GM23338 (cell line): ENCODE results near the gene MAP3K15. TPM values are rescaled to one million over a fixed set of nuclear protein-coding genes. Genes with fewer than 3 reads are reported as not detected.

Source experiments
- ATAC-seq: fragments of 200-7000 bp; cut with Tn5 transposase; 3 replicates; pipeline ENCODE4 v1.9.1; 2020
- DNase-seq: peaks from one replicate; pipeline ENCODE4 v3.0.0-alpha.2; 2015; ENCODE audit warnings: low spot score
- H2AFZ ChIP-seq: fragments of 200-600 bp; sonication (generic); 2 replicates; pipeline ENCODE4 v1.8.0; 2016; ENCODE audit warnings: antibody characterized with exemption, mild to moderate bottlenecking, moderate library complexity
- H3F3A ChIP-seq: fragments of 200-600 bp; sonication (generic); replicated peaks from 2 replicates; pipeline ENCODE4 v1.8.0; 2017; ENCODE audit warnings: antibody characterized with exemption, mixed run types, low read depth
- H3K27ac ChIP-seq: fragments of 200-600 bp; sonication (generic); 2 replicates; pipeline ENCODE4 v1.6.1; 2016; ENCODE audit warnings: low read depth
- H3K27me3 ChIP-seq: fragments of 200-600 bp; sonication (generic); 2 replicates; pipeline ENCODE4 v1.8.0; 2016; ENCODE audit warnings: mild to moderate bottlenecking, mixed run types, moderate library complexity; ENCODE audit not compliant: insufficient read depth
- H3K36me3 ChIP-seq: fragments of 200-600 bp; sonication (generic); 2 replicates; pipeline ENCODE4 v1.8.0; 2016; ENCODE audit warnings: mild to moderate bottlenecking; ENCODE audit not compliant: insufficient read depth
- H3K4me1 ChIP-seq: fragments of 200-600 bp; sonication (generic); 2 replicates; pipeline ENCODE4 v1.8.0; 2016; ENCODE audit warnings: mild to moderate bottlenecking, moderate library complexity; ENCODE audit not compliant: insufficient read depth
- H3K4me2 ChIP-seq: fragments of 200-600 bp; sonication (generic); 2 replicates; pipeline ENCODE4 v1.7.1; 2017; ENCODE audit warnings: mixed run types
- H3K4me3 ChIP-seq: fragments of 200-600 bp; sonication (generic); 2 replicates; pipeline ENCODE4 v1.6.1; 2016; ENCODE audit warnings: mixed run types
- H3K79me2 ChIP-seq: fragments of 200-600 bp; sonication (generic); replicated peaks from 2 replicates; pipeline ENCODE4 v1.8.0; 2017; ENCODE audit warnings: mild to moderate bottlenecking; ENCODE audit not compliant: insufficient read depth
- H3K9me2 ChIP-seq: fragments of 200-600 bp; sonication (generic); 2 replicates; pipeline ENCODE4 v1.8.0; 2017; ENCODE audit not compliant: insufficient read depth
- H4K20me1 ChIP-seq: fragments of 200-600 bp; sonication (generic); replicated peaks from 2 replicates; pipeline ENCODE4 v1.8.0; 2017; ENCODE audit warnings: mild to moderate bottlenecking; ENCODE audit not compliant: insufficient read depth
- H3K27ac Mint-ChIP-seq: 2 replicates; pipeline ENCODE4 v1.8.0; 2020; ENCODE audit warnings: inconsistent platforms, mild to moderate bottlenecking, moderate library complexity, mixed read lengths
- H3K27me3 Mint-ChIP-seq: 3 replicates; pipeline ENCODE4 v1.8.0; 2022; ENCODE audit warnings: low read depth, mild to moderate bottlenecking, moderate library complexity, mixed read lengths, inconsistent platforms; ENCODE audit not compliant: insufficient read depth, poor library complexity
- H3K36me3 Mint-ChIP-seq: 3 replicates; pipeline ENCODE4 v1.8.0; 2021; ENCODE audit warnings: low read depth, mild to moderate bottlenecking, inconsistent platforms, moderate library complexity, mixed read lengths
- H3K4me1 Mint-ChIP-seq: 3 replicates; pipeline ENCODE4 v1.8.0; 2020; ENCODE audit warnings: mild to moderate bottlenecking, inconsistent platforms, mixed read lengths
- H3K4me3 Mint-ChIP-seq: 3 replicates; pipeline ENCODE4 v1.8.0; 2021; ENCODE audit warnings: moderate library complexity, mild to moderate bottlenecking, inconsistent platforms, mixed read lengths
- H3K9me3 Mint-ChIP-seq: 3 replicates; pipeline ENCODE4 v1.8.0; 2020; ENCODE audit warnings: moderate library complexity, mild to moderate bottlenecking, inconsistent platforms, mixed read lengths
- CREB1 ChIP-seq: fragments of 250-450 bp; sonication (Bioruptor Pico); IDR thresholded peaks from 2 replicates; pipeline ENCODE4 v1.5.0; 2020; ENCODE audit warnings: low read depth, mild to moderate bottlenecking, moderate library complexity
- EZH2 ChIP-seq: fragments of 200-600 bp; sonication (generic); IDR thresholded peaks from one replicate; pipeline ENCODE4 v1.8.0; 2017; ENCODE audit warnings: antibody characterized with exemption, mild to moderate bottlenecking, low read depth; ENCODE audit not compliant: unreplicated experiment
- EZH2phosphoT487 ChIP-seq: fragments of 200-600 bp; sonication (generic); IDR thresholded peaks from one replicate; pipeline ENCODE4 v1.8.1; 2018; ENCODE audit warnings: antibody characterized with exemption; ENCODE audit not compliant: unreplicated experiment
- JUNB ChIP-seq: IDR thresholded peaks from one replicate; pipeline ENCODE4 v1.6.1; 2016; ENCODE audit warnings: antibody characterized with exemption; ENCODE audit not compliant: unreplicated experiment
- NANOG ChIP-seq: IDR thresholded peaks from 2 replicates; pipeline ENCODE4 v1.6.1; 2016; ENCODE audit warnings: antibody characterized with exemption, borderline replicate concordance
- POLR2AphosphoS5 ChIP-seq: IDR thresholded peaks from 2 replicates; pipeline ENCODE4 v1.6.1; 2016; ENCODE audit warnings: antibody characterized with exemption, low read depth
- STAT1 ChIP-seq: IDR thresholded peaks from one replicate; pipeline ENCODE4 v1.6.1; 2016; ENCODE audit warnings: antibody characterized with exemption; ENCODE audit not compliant: unreplicated experiment
- ZNF114 ChIP-seq: fragments of 250-450 bp; sonication (Bioruptor Pico); IDR thresholded peaks from 2 replicates; pipeline ENCODE4 v1.5.0; 2020; ENCODE audit warnings: mild to moderate bottlenecking, moderate library complexity
- polyA plus RNA-seq: library from polyadenylated mRNA; unstranded; fragments of >200 nt; fragmentation: Nextera tagmentation; extraction: Ambion mirVana; gene quantifications from 2 replicates; pipeline ENCODE4 v1.2.1, GENCODE V29; 2016
- total RNA-seq: library from RNA; depleted of rRNA; stranded (reverse); fragments of >200 nt; shearing (Covaris generic); gene quantifications from 2 replicates; pipeline ENCODE4 v1.2.3, GENCODE V29; 2014
- TF ChIP-seq, protein P1 (sequence below): IDR thresholded peaks from one replicate; pipeline ENCODE4 v1.6.1; 2018; ENCODE audit warnings: antibody characterized with exemption; ENCODE audit not compliant: unreplicated experiment
- TF ChIP-seq, protein P2 (sequence below), 2 experiments: fragments of 200-600 bp in 1 of 2; sonication (generic) in 1 of 2; conservative IDR thresholded peaks; 2 replicates each; pipeline versions ENCODE4 v1.5.1 to v1.6.1; 2016 to 2017; ENCODE audit warnings: antibody characterized with exemption in 2 of 2, low read depth in 2 of 2, mild to moderate bottlenecking in 2 of 2, moderate library complexity in 1 of 2
- TF ChIP-seq, protein P3 (sequence below): IDR thresholded peaks from 2 replicates; pipeline ENCODE4 v1.6.1; 2016; ENCODE audit warnings: antibody characterized with exemption

Gene MAP3K15
- total and polyA plus RNA-seq, 2 experiments from 2014 or later = 0.40 to 3.1 TPM

DNA sequence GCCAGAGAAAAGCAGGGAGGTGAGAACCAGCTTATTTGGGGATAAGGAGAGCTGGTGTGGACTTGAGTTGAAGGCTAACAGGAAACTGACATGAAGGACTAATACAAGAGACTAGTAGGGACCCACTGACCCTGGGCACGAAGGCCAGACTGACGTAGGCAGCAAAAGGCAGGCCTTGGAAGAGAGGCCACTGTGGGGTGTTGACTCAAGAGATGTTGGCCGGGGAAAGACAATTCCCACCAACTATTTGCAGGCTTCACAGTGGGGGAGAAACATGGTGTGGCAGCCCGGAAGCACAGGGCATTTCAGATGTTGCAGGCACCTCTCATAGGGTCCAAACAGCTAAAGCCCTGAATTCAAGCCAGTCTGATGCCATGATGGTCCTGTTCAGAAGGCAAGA, 24.4 kb upstream of the MAP3K15 start (continued):
- TF ChIP-seq, protein P1, sequence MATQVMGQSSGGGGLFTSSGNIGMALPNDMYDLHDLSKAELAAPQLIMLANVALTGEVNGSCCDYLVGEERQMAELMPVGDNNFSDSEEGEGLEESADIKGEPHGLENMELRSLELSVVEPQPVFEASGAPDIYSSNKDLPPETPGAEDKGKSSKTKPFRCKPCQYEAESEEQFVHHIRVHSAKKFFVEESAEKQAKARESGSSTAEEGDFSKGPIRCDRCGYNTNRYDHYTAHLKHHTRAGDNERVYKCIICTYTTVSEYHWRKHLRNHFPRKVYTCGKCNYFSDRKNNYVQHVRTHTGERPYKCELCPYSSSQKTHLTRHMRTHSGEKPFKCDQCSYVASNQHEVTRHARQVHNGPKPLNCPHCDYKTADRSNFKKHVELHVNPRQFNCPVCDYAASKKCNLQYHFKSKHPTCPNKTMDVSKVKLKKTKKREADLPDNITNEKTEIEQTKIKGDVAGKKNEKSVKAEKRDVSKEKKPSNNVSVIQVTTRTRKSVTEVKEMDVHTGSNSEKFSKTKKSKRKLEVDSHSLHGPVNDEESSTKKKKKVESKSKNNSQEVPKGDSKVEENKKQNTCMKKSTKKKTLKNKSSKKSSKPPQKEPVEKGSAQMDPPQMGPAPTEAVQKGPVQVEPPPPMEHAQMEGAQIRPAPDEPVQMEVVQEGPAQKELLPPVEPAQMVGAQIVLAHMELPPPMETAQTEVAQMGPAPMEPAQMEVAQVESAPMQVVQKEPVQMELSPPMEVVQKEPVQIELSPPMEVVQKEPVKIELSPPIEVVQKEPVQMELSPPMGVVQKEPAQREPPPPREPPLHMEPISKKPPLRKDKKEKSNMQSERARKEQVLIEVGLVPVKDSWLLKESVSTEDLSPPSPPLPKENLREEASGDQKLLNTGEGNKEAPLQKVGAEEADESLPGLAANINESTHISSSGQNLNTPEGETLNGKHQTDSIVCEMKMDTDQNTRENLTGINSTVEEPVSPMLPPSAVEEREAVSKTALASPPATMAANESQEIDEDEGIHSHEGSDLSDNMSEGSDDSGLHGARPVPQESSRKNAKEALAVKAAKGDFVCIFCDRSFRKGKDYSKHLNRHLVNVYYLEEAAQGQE = no peak
- TF ChIP-seq EZH2phosphoT487 (no peak), NANOG (no peak), CREB1 (CRISPR knock-in tag) (no peak), STAT1 (no peak), ZNF114 (CRISPR knock-in tag) (no peak)

DNA sequence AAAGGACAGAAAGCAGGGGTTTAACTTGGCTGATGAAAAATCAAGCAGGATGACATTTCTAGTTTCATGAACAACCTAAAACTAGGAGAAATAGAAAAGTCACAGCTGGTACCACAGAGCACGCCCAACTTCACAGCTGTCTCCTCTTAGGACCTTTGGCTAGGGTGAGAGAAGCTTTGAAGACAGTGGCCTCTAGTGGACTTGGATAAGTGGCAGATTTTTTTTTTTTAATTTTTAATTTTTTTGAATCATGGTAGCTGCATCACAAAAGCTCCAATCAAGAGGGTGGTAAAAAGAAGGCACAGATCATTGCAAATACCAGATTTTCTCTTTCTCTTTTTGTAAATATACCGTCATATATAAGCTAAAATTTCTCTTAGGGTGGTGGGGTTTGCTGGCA, 20.2 kb upstream of the MAP3K15 start:
- Histone ChIP-seq H3K9me2 (no peaks in the 10 kb centered on the region), H4K20me1 (no peaks in the 10 kb centered on the region), H3K4me1 (no peaks in the 10 kb centered on the region), H3K4me3 (no peak overlapping the region), H3K4me2 (no peak overlapping the region), H3K79me2 (no peaks in the 10 kb centered on the region), H3K36me3 (no peaks in the 10 kb centered on the region), H3F3A (no peaks in the 10 kb centered on the region), H3K27ac (no peak overlapping the region), H2AFZ (no peak overlapping the region), H3K27me3 (no peaks in the 10 kb centered on the region)
- ATAC-seq (no peak; the same call in 1 of the 3 replicates), DNase-seq (peak; percentile 42)
- no peaks in the 10 kb centered on the region for H3K9me3 Mint-ChIP-seq
- TF ChIP-seq POLR2AphosphoS5 = no peak
- no peak for TF ChIP-seq EZH2
- TF ChIP-seq ZNF114 (CRISPR knock-in tag) = no peak
- TF ChIP-seq, protein P2, sequence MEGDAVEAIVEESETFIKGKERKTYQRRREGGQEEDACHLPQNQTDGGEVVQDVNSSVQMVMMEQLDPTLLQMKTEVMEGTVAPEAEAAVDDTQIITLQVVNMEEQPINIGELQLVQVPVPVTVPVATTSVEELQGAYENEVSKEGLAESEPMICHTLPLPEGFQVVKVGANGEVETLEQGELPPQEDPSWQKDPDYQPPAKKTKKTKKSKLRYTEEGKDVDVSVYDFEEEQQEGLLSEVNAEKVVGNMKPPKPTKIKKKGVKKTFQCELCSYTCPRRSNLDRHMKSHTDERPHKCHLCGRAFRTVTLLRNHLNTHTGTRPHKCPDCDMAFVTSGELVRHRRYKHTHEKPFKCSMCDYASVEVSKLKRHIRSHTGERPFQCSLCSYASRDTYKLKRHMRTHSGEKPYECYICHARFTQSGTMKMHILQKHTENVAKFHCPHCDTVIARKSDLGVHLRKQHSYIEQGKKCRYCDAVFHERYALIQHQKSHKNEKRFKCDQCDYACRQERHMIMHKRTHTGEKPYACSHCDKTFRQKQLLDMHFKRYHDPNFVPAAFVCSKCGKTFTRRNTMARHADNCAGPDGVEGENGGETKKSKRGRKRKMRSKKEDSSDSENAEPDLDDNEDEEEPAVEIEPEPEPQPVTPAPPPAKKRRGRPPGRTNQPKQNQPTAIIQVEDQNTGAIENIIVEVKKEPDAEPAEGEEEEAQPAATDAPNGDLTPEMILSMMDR (conservative IDR thresholded peaks at IDR 0.05; ENCODE audit: low read depth in 2 of 2) = peak; percentile 46 to 53
- H3K4me3 Mint-ChIP-seq = no peak overlapping the region
- peaks cover 2% of the 10 kb centered on the region; the same call in 1 of the 3 replicates for H3K36me3 Mint-ChIP-seq
- no peak overlapping the region for H3K27ac Mint-ChIP-seq
- no peaks in the 10 kb centered on the region for H3K27me3 Mint-ChIP-seq
- H3K4me1 Mint-ChIP-seq = no peaks in the 10 kb centered on the region

DNA sequence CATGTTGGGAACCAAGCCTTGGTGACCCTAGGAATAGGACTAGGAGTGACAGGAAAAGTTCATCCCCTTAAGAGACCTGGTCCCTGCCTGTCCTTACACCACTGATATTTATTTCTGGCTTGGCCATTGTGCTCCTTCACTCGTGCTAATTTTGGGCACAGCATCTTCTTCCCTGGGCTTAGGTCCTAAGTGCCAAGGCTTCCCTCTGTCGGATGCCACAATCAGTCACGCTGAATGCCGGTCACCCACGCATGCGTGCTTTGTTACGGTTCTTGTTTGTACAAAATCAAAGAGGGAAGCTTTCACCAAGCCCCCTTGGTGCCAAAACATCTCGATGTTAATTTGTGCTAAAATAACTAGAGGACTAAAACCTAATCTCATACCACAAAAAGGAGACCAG, 17.4 kb upstream of the MAP3K15 start:
- Mint-ChIP-seq H3K27me3 (no peaks in the 10 kb centered on the region), H3K4me3 (no peak overlapping the region), H3K9me3 (no peaks in the 10 kb centered on the region), H3K4me1 (no peaks in the 10 kb centered on the region), H3K27ac (no peak overlapping the region), H3K36me3 (no peaks in the 10 kb centered on the region)
- Histone ChIP-seq H3K9me2 (no peaks in the 10 kb centered on the region), H3K36me3 (no peaks in the 10 kb centered on the region), H3K27ac (no peak overlapping the region), H3K4me2 (no peak overlapping the region), H3K4me3 (no peak overlapping the region), H3K27me3 (no peaks in the 10 kb centered on the region), H3K4me1 (no peaks in the 10 kb centered on the region), H4K20me1 (no peaks in the 10 kb centered on the region), H3F3A (no peaks in the 10 kb centered on the region), H3K79me2 (no peaks in the 10 kb centered on the region), H2AFZ (no peak overlapping the region)
- no peak for DNase-seq
- no peak for ATAC-seq
- TF ChIP-seq, protein P3, sequence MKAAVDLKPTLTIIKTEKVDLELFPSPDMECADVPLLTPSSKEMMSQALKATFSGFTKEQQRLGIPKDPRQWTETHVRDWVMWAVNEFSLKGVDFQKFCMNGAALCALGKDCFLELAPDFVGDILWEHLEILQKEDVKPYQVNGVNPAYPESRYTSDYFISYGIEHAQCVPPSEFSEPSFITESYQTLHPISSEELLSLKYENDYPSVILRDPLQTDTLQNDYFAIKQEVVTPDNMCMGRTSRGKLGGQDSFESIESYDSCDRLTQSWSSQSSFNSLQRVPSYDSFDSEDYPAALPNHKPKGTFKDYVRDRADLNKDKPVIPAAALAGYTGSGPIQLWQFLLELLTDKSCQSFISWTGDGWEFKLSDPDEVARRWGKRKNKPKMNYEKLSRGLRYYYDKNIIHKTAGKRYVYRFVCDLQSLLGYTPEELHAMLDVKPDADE = no peak
- no peak for TF ChIP-seq STAT1
- no peak for TF ChIP-seq CREB1 (CRISPR knock-in tag)
- no peak for TF ChIP-seq EZH2phosphoT487
- TF ChIP-seq NANOG = no peak
- no peak for TF ChIP-seq POLR2AphosphoS5
- TF ChIP-seq JUNB = no peak
- TF ChIP-seq, protein P1 = no peak
